Endodermal cell (in vitro differentiated cells): ENCODE data around the gene LGALS4. TPM values are rescaled to one million over a fixed set of nuclear protein-coding genes. Genes with fewer than 3 reads are reported as not detected.
"Not testable (repeated sequence)": the region's sequence is repeated elsewhere in the genome, so short reads cannot be mapped to it uniquely, and the experiment has no call there.

Experiments used
- DNase-seq: peaks from one replicate; pipeline ENCODE4 v3.0.0-alpha.2; 2017
- H3K27ac ChIP-seq: 2 replicates; pipeline ENCODE4 v1.5.1; 2013; ENCODE audit warnings: mild to moderate bottlenecking, low read depth, low read length, moderate library complexity
- H3K27me3 ChIP-seq: 2 replicates; pipeline ENCODE4 v1.6.1; 2013; ENCODE audit warnings: mild to moderate bottlenecking, low read length, moderate library complexity; ENCODE audit not compliant: insufficient read depth, control insufficient read depth, poor library complexity, severe bottlenecking
- H3K36me3 ChIP-seq: 2 replicates; pipeline ENCODE4 v1.7.0; 2013; ENCODE audit warnings: mild to moderate bottlenecking, low read length, moderate library complexity; ENCODE audit not compliant: control insufficient read depth, insufficient read depth
- H3K4me1 ChIP-seq: one replicate; pipeline ENCODE4 v1.7.0; 2013; ENCODE audit warnings: low read length; ENCODE audit not compliant: control insufficient read depth, insufficient read depth
- H3K4me3 ChIP-seq: 2 replicates; pipeline ENCODE4 v1.5.1; 2013; ENCODE audit warnings: mild to moderate bottlenecking, low read length, moderate library complexity
- H3K9ac ChIP-seq: 2 replicates; pipeline ENCODE4 v1.6.1; 2013; ENCODE audit warnings: mild to moderate bottlenecking, low read length, moderate library complexity; ENCODE audit not compliant: poor library complexity, severe bottlenecking; ENCODE audit errors: extremely low read depth
- H3K9me3 ChIP-seq: 2 replicates; pipeline ENCODE4 v1.6.1; 2013; ENCODE audit warnings: mild to moderate bottlenecking, low read length, moderate library complexity; ENCODE audit not compliant: control insufficient read depth
- H3K27ac Mint-ChIP-seq: 2 replicates; pipeline ENCODE4 v1.8.0; 2020; ENCODE audit warnings: mixed read lengths
- H3K27me3 Mint-ChIP-seq: 2 replicates; pipeline ENCODE4 v1.8.0; 2021; ENCODE audit warnings: mild to moderate bottlenecking, mixed read lengths; ENCODE audit not compliant: insufficient read depth
- H3K36me3 Mint-ChIP-seq: 2 replicates; pipeline ENCODE4 v1.8.0; 2020; ENCODE audit warnings: low read depth, mixed read lengths
- H3K4me1 Mint-ChIP-seq: 2 replicates; pipeline ENCODE4 v1.8.0; 2020; ENCODE audit warnings: mixed read lengths
- H3K4me3 Mint-ChIP-seq: 2 replicates; pipeline ENCODE4 v1.8.0; 2020; ENCODE audit warnings: mild to moderate bottlenecking, moderate library complexity, mixed read lengths
- H3K9me3 Mint-ChIP-seq: 2 replicates; pipeline ENCODE4 v1.8.0; 2020; ENCODE audit warnings: mild to moderate bottlenecking, mixed read lengths
- WGBS, 2 experiments: methylation state at CpG; one replicate each; pipeline versions ENCODE4 v1.1.5 to v1.1.7; 2013; ENCODE audit warnings: missing lambda C conversion rate in 2 of 2, mixed read lengths in 1 of 2; ENCODE audit not compliant: insufficient coverage in 1 of 2, insufficient read length in 1 of 2; 5-methylcytosine and 5-hydroxymethylcytosine counted together
- total RNA-seq, 2 donors: library from RNA; stranded (reverse); fragmentation: NEBNext Ultra II Directional in 1 of 2; extraction: Animal tissue kit (Norgen Biotek cat#: 25700) in 1 of 2; gene quantifications; 2 replicates in 1 of 2; 3 replicates in 1 of 2; pipeline ENCODE4 v1.2.1, GENCODE V29; 2021
- TF ChIP-seq, protein P1 (sequence below): fragments of 200-600 bp; sonication (generic); conservative IDR thresholded peaks from 2 replicates; pipeline ENCODE4 v1.5.0; 2021; ENCODE audit warnings: antibody characterized with exemption, mild to moderate bottlenecking

Gene LGALS4
- total RNA-seq, 2 donors from 2014 or later: 0.49 to 0.84 TPM

DNA sequence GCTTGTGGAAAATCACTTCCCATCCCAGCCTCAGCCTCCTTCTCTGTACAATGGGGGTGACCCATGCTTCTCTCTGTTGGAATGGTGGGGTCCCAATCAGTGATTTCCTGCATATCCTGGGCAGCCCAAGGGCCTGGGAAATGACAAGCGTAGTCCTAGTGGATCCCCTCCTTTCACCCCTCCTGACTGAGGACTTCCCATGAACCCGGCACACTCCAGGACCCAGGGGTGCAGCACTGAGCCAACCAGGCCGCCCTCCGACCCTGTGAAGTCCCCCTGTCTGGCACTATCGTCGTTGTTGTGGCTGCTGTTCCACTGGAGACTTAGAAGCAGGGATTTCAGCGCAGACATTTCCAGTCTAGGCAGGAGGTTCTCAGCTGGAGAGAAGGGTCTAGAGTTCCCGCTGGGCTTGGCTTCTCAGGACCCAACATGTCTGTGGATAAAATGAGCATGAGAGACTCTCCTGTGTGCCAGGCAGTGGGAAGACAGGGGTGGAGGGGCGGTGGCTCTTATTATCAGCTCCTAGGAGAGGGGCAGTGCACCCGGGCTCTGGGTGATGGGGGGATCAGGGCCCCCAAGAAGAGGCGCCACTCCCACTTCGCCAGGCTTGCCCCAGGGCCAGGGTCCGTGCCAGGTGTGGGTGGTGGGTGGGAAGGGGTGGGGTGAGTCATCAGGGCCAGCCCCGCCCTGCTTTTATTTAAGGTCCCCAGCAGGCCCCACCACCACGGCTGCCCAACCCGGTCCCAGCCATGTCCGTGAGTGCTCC is 24.1 kb downstream of the LGALS4 start, which contains the start of gene LGALS7B:
TSS of gene LGALS7B (plus strand) at position 723 of the 766 bp plus-strand sequence. CDS start at position 750, 27 bp downstream.
- Histone ChIP-seq H3K4me3 (no peak within 1 kb of the TSS), H3K36me3 (no peaks in the 10 kb centered on the region), H3K27me3 (no peaks in the 10 kb centered on the region), H3K9ac (no peak within 1 kb of the TSS), H3K4me1 (no peaks in the 10 kb centered on the region), H3K27ac (no peak within 1 kb of the TSS), H3K9me3 (no peaks in the 10 kb centered on the region)
- Mint-ChIP-seq H3K4me3 (no peak within 1 kb of the TSS), H3K36me3 (no peaks in the 10 kb centered on the region), H3K27ac (no peak within 1 kb of the TSS), H3K27me3 (no peaks in the 10 kb centered on the region), H3K4me1 (peaks cover 7% of the 10 kb centered on the region), H3K9me3 (no peaks in the 10 kb centered on the region)
- TF ChIP-seq, protein P1, sequence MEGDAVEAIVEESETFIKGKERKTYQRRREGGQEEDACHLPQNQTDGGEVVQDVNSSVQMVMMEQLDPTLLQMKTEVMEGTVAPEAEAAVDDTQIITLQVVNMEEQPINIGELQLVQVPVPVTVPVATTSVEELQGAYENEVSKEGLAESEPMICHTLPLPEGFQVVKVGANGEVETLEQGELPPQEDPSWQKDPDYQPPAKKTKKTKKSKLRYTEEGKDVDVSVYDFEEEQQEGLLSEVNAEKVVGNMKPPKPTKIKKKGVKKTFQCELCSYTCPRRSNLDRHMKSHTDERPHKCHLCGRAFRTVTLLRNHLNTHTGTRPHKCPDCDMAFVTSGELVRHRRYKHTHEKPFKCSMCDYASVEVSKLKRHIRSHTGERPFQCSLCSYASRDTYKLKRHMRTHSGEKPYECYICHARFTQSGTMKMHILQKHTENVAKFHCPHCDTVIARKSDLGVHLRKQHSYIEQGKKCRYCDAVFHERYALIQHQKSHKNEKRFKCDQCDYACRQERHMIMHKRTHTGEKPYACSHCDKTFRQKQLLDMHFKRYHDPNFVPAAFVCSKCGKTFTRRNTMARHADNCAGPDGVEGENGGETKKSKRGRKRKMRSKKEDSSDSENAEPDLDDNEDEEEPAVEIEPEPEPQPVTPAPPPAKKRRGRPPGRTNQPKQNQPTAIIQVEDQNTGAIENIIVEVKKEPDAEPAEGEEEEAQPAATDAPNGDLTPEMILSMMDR: no peak
- WGBS, 2 experiments: 78 to 80% methylated on average over 7 to 9 of the region's 17 CpGs
- no peak for DNase-seq

DNA sequence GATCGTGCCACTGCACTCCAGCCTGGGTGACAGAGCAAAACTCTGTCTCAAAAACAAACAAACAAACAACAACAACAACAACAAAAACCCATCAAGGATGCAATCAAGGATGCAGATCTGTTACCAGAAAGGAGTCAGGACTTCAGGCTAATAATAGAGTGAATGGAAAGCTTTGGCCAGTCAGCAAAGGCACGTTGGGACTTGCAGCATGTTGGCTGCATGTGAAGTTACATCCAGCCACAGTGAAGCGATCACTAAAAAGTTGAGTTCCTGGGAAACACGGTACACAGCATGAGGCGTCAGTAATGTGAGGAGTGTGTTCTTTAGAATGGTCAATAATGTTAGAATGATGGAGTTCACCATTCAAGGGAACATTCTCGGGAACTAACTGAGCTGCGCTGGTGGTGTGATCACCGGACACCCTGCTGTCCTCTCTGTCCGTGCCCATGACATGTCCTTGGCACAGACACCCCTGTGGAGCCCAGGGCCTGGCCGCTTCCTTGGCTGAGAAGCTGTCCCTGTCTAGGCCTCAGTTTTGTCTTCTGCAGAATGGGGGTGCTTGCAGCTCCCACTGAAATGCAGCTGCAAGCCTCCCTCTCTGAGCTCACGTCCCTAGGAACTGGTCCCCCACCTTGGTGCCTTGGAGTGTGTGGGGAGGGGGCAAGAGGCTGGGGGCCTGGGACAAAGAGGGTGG is 26.0 kb downstream of the LGALS4 start:
- Histone ChIP-seq H3K27me3 (no peaks in the 10 kb centered on the region), H3K36me3 (no peaks in the 10 kb centered on the region), H3K27ac (no peak overlapping the region), H3K4me3 (no peak overlapping the region), H3K9ac (no peak overlapping the region), H3K4me1 (no peaks in the 10 kb centered on the region), H3K9me3 (no peaks in the 10 kb centered on the region)
- Mint-ChIP-seq H3K27ac (no peak overlapping the region), H3K9me3 (no peaks in the 10 kb centered on the region), H3K4me3 (no peak overlapping the region), H3K27me3 (no peaks in the 10 kb centered on the region), H3K4me1 (peaks cover 4% of the 10 kb centered on the region), H3K36me3 (no peaks in the 10 kb centered on the region)
- no peak for DNase-seq
- TF ChIP-seq, protein P1: no peak
- 89 to 91% methylated on average over 8 to 11 of the region's 11 CpGs for WGBS, 2 experiments

GRCh38 chr19:38786061-38786460 is 26.7 kb downstream of the LGALS4 start:
- H3K9me3 Mint-ChIP-seq, H3K4me3 ChIP-seq, H3K27me3 Mint-ChIP-seq, H3K4me3 Mint-ChIP-seq, H3K4me1 Mint-ChIP-seq, H3K9ac ChIP-seq, DNase-seq, H3K27ac Mint-ChIP-seq, H3K27me3 ChIP-seq, H3K4me1 ChIP-seq, H3K9me3 ChIP-seq, H3K27ac ChIP-seq, H3K36me3 Mint-ChIP-seq, H3K36me3 ChIP-seq: not testable (repeated sequence)
- 96 to 100% methylated on average over 1 to 3 of the region's 3 CpGs for WGBS, 2 experiments
